CD4-positive, alpha-beta T cell treated with Interferon gamma for 1 hour (primary cell): Measurements from ENCODE around the gene NDNF.

Experiments used
- DNase-seq: peaks from one replicate; pipeline ENCODE4 v3.0.0-alpha.2; 2020

NDNF gene

GRCh38 chr4:121070696-121071639, 1.4 kb downstream of the NDNF start:
- DNase-seq: no peak

GRCh38 chr4:121070274-121070673, 2.1 kb downstream of the NDNF start:
- no peak for DNase-seq

GRCh38 chr4:121069430-121069829, 2.9 kb downstream of the NDNF start:
- no peak for DNase-seq

GRCh38 chr4:121064482-121064881, 7.9 kb downstream of the NDNF start:
- no peak for DNase-seq

- no peak for DNase-seq
Measured at GRCh38 chr4:121062521-121062920, 9.8 kb downstream of the NDNF start.

GRCh38 chr4:121061861-121062260, 10.5 kb downstream of the NDNF start:
- DNase-seq: no peak

GRCh38 chr4:121061215-121061614, 11.1 kb downstream of the NDNF start:
- no peak for DNase-seq

GRCh38 chr4:121057466-121057922, 14.8 kb downstream of the NDNF start:
- DNase-seq: no peak

- no peak for DNase-seq
Measured at GRCh38 chr4:121056066-121056465, 16.3 kb downstream of the NDNF start.

- no peak for DNase-seq
Measured at GRCh38 chr4:121054373-121054772, 18.0 kb downstream of the NDNF start.

GRCh38 chr4:121053601-121054143, 18.7 kb downstream of the NDNF start:
- no peak for DNase-seq

- DNase-seq: no peak
Measured at GRCh38 chr4:121050300-121050699, 22.0 kb downstream of the NDNF start.

GRCh38 chr4:121049072-121049599, 23.2 kb downstream of the NDNF start:
- DNase-seq: no peak

GRCh38 chr4:121048165-121048564, 24.2 kb downstream of the NDNF start:
- no peak for DNase-seq

GRCh38 chr4:121041307-121042090, 30.8 kb downstream of the NDNF start:
- DNase-seq: no peak

- no peak for DNase-seq
Measured at GRCh38 chr4:121034017-121034416, 38.3 kb downstream of the NDNF start.

- DNase-seq: no peak
Measured at GRCh38 chr4:121030711-121031110, 41.6 kb downstream of the NDNF start.

- DNase-seq: no peak
Measured at GRCh38 chr4:121030131-121030530, 42.2 kb downstream of the NDNF start.

GRCh38 chr4:121026034-121026433, 46.3 kb downstream of the NDNF start:
- DNase-seq: no peak

GRCh38 chr4:121025540-121025939, 46.8 kb downstream of the NDNF start:
- no peak for DNase-seq

GRCh38 chr4:121018543-121018942, 53.8 kb downstream of the NDNF start:
- no peak for DNase-seq

- no peak for DNase-seq
Measured at GRCh38 chr4:121016611-121017010, 55.7 kb downstream of the NDNF start.

- no peak for DNase-seq
Measured at GRCh38 chr4:121015421-121015820, 56.9 kb downstream of the NDNF start.
